Right ventricle myocardium superior (tissue), 1 donor: Measurements from ENCODE around the gene SAMM50. TPM values are rescaled to one million over a fixed set of nuclear protein-coding genes. Genes with fewer than 3 reads are reported as not detected.
A peak's percentile ranks its signal among the peaks of the same experiment; 100 is the strongest.

Experiments
- ATAC-seq: fragments of 200-7000 bp; cut with Tn5 transposase; one replicate; pipeline ENCODE4 v1.9.1; 2020; ENCODE audit warnings: mild to moderate bottlenecking; ENCODE audit not compliant: poor library complexity
- DNase-seq: peaks from one replicate; pipeline ENCODE4 v3.0.0-alpha.2; 2020
- intact Hi-C: fragments of 100-400 bp; cut with DNase I; formaldehyde crosslinking; loops from one replicate; pipeline ENCODE4 v1.11.2; 2022
- total RNA-seq: library from RNA; stranded (reverse); fragmentation: NEBNext Ultra II Directional; extraction: Animal tissue kit (Norgen Biotek cat#: 25700); gene quantifications from one replicate; pipeline ENCODE4 v1.2.1, GENCODE V29; 2021
- donor health status: DM: no; HTN: yes; CAD: no; lungs with severe emphysema.

SAMM50 gene
- total RNA-seq, 1 donor from 2014 or later, result 78.0 TPM

DNA sequence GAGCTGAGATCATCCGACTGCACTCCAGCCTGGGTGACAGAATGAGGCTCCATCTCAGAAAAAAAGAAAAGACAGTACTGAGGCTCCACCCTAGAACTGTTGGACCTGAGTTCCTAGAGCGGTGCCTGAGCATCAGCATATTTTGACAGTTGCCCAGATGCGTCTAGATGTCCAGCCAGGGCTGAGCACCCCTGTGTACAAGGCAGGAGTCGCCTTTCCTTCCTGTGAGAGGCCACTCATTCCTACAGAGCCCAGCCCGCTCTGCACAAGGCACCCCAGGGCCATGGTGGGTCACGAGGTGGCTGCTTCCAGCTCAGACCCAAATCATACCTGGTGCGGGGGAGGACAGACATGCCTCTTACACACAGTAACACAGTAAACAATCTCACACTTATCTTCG is 15.9 kb downstream of the SAMM50 start:
- DNase-seq (no peak), ATAC-seq (no peak)
- intact Hi-C loops, result no loop called here

- no peak for DNase-seq
- no peak for ATAC-seq
Observed at GRCh38 chr22:43972931-43973462, 17.8 kb downstream of the SAMM50 start.

DNA sequence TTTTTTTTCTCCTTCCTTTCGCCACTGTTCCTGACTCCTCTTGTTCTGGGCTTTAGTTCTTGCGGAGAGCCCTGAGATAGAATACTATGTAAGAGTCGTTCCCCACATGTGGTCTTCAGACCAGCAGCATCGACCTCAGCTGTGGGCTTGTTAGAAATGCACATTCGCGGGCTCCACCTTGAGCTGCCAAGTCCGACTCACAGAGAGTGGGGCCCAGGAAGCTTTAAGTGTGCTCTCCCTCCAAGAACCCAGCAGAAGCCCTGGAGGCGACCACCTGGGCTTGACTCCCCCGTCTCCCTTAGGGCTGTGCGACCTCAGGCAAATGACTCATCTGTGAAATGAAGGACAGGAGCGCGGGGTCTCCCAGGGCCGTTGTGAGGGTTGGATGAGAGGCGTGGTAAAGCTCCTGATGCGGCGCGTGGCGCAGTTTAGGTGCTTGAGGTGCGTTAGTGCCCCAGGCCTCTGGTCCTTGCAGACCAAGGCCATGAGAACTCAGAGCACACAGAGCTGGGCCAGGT is 18.8 kb downstream of the SAMM50 start:
- intact Hi-C loops, result no loop called here
- no peak for DNase-seq
- no peak for ATAC-seq

More at GRCh38 chr22:43972931-43973462, 17.8 kb downstream of the SAMM50 start:
- intact Hi-C loops, result no loop called here

GRCh38 chr22:43975041-43975440 is 19.8 kb downstream of the SAMM50 start:
- ATAC-seq, result no peak
- intact Hi-C loops, result no loop called here
- no peak for DNase-seq

DNA sequence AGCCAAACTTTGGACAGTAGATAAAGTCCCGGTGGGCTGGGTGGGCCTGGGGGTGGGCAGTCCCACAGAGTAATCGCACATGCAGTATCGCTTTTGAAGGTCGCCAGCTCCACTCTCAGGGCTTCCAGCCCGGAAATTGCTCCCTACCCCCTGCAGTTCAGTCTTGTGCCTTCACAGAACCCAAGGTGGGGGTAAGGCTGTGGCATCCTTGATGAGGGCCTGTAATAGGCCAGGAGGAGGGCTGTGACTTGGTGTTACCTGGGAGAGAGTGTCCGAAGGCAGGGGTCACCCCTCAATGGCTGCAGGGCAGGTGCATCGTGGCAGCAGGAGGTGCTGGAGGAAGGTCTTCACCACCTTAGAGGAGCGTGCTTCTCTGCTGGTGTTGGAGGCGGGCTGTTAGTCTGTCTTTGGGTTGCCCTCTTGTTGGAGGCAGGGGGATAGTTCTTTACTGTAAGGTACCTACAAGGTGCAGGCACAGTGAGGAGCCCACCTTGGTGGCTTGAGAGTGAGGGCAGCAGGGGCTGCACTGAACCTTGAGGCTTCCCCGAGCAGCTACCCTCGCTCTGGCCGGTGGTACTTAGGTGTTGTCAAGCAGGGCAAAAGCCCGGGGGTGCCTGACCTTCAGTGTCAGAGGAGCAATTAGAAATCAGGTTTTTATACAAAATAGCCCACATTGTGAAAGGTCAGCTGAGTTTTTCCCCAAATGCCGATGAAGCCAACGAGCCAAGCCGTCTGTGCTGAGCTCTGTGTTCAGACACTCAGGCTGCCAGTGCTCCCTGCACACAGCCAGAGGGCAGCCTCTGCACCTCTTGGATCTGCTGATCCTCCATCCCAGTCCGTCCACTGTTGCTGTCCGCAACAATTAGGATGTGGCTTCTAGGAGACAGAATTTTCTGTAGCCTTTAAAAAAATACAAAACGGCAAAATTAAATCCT is 21.9 kb downstream of the SAMM50 start:
- ATAC-seq (no peak), DNase-seq (no peak)
- intact Hi-C loops, result no loop called here

- ATAC-seq (no peak), DNase-seq (no peak)
- intact Hi-C loops, result no loop called here
Observed at GRCh38 chr22:43978558-43978957, 23.3 kb downstream of the SAMM50 start.

DNA sequence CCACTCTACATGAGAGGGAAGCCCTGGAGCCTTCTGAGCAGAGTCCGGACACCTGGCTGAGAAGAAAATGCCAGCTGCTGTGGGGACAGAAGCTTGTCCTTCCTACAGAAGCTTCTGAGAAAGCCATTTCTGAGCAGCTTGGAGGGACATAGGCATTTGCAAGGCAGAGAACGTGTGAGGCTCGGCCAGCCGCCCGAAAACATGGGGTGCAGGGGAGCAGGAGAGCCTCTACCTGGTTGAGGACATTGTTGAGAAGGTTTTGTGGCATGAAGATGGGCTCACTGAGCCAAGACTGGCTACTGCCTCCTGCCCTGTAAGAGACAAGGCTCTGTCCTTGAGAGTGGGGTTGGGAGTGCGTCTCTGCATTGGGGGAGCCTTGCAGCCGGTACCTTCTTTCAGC is 25.3 kb downstream of the SAMM50 start:
- intact Hi-C loops, result no loop called here
- ATAC-seq, result no peak
- DNase-seq, result no peak

- intact Hi-C loops, result no loop called here
- ATAC-seq, result no peak
- DNase-seq, result no peak
Observed at GRCh38 chr22:43980996-43981395, 25.8 kb downstream of the SAMM50 start.

DNA sequence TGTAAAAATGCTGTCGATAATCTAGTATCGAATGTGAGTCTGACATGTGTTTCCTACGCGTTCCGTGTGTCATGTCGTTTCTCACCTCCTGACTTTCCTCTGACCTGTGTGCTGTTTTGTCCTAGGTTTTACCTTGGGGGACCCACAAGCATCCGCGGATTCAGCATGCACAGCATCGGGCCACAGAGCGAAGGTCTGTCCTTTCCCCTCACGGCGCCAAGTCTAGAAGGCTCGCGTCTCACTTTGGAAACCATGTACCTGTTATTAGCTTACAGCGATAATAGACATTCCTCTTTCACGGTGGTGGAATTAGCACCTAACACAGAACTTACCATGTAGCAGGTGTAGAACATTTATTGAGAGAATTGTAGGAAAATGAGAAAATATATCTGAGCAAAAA is 28.6 kb downstream of the SAMM50 start:
- intact Hi-C loops, result no loop called here
- DNase-seq (no peak), ATAC-seq (no peak)

GRCh38 chr22:43985532-43985931 is 30.3 kb downstream of the SAMM50 start:
- no peak for DNase-seq
- intact Hi-C loops, result no loop called here
- no peak for ATAC-seq

- intact Hi-C loops, result no loop called here
- DNase-seq (no peak), ATAC-seq (no peak)
Observed at GRCh38 chr22:43988116-43988820, 33.0 kb downstream of the SAMM50 start.

DNA sequence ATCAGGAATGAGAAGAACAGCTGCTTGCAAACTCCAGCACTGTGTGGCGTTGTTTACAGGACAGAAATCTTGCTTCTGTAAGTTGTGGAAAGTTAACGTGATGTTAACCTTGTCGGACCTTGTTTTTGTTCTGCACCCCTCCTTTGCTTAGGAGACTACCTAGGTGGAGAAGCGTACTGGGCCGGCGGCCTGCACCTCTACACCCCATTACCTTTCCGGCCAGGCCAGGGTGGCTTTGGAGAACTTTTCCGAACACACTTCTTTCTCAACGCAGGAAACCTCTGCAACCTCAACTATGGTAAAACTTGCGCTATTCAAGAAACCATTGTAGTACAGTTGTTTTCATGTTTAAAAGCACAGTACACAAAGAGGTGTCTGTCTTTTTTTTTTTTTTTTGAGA is 33.7 kb downstream of the SAMM50 start:
- ATAC-seq (no peak), DNase-seq (no peak)
- intact Hi-C loops, result no loop called here

DNA sequence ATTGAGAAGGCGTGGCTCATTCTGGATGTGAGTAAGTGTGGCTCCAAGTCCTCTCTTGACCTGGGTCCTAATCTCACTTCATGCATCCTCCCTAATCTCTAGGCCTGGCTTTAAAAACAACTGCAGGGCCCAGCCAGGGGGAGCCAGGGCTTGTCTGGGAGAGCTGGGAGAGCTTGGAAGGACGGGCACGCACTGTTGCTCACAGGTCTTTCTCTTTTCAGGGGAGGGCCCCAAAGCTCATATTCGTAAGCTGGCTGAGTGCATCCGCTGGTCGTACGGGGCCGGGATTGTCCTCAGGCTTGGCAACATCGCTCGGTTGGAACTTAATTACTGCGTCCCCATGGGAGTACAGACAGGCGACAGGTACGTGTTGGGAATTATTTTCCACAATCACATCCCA is 34.8 kb downstream of the SAMM50 start:
- DNase-seq (no peak), ATAC-seq (no peak)
- intact Hi-C loops, result loop anchor here (5.0 kb wide), 2 partner anchors 97 to 637 kb away; no protein-coding TSS in a partner anchor

DNA sequence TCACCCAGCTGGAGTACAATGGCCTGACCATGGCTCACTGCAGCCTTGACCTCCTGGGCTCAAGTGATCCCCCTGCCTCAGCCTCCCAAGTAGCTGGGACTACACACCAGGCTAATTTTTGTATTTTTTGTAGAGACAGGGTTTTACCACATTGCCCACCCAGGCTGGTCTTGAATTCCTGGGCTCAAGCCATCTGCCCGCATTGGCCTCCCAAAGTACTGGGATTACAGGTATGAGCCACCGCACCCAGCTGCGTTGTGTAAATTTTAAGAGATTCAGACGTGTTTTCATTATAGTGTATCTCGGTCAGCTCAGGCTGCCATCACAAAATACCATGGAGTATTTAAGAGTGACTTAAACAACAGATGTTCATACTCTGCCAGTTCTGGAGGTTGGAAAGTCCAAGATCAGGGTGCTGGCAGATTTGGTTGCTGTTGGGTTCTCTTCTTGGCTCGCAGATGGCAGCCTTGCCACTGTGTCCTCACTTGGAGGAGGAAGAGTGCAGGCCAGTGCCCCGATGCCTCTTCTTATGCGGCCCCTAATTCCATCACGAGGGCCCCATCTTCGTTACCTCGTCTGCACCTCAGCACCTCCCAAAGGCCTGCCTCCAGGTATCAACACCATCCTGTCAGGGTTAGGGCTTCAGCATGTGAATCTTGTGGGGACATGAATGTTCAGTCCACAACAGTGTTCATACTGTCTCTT is 36.2 kb downstream of the SAMM50 start:
- DNase-seq (no peak), ATAC-seq (no peak)
- intact Hi-C loops, result loop anchor here (5.0 kb wide), 2 partner anchors 96 to 636 kb away; no protein-coding TSS in a partner anchor

DNA sequence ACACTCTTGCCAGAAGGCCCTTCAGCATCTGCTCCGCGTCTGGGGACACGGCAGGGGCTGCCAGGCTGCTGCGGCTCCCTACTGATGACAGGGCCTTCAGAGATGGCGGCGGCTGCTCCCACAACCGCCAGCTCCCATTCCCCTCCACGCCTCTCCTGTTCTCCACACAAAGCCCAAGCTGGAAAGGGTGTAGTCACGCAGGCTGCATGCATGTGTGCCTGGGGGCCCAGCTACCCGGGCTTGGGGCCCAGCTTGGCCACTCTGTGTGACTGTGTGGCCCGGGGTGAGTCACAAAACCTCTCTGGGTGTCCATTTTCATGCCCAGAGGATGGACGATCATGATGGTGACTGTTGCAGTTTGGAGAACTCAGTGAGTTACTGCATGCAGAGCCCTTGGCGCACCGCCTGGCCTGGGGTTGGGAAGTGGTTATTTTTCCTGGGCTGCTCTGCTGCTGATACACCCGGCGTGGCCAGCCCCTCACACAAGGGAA is 37.1 kb downstream of the SAMM50 start:
- DNase-seq (no peak), ATAC-seq (peak; percentile 4)
- intact Hi-C loops, result loop anchor here (5.0 kb wide), 2 partner anchors 95 to 635 kb away; no protein-coding TSS in a partner anchor

GRCh38 chr22:43993072-43993760 is 38.0 kb downstream of the SAMM50 start:
- intact Hi-C loops, result loop anchor here (5.0 kb wide), 2 partner anchors 94 to 634 kb away; no protein-coding TSS in a partner anchor
- DNase-seq, result peak; percentile 73

DNA sequence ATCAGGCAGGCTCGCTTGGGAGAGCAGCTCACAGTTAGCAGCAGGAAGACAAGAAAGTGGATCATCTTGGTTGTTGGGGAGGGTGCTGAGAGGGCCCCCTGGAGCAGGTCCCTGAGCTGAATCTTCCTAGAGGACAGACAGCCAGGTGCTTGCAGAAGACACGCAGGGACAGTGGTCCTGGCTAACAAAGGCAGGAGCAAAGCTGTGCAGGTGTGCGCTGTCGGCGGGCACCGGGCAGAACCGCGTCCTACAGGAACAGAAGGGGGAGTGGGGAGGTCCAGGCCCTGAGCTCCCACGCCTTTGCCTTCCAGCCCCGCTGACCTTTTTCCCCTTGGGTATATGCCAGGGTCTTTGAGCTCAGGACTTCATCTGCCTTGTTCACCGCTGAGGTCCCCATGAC is 38.8 kb downstream of the SAMM50 start:
- intact Hi-C loops, result loop anchor here (5.0 kb wide), 2 partner anchors 93 to 633 kb away; no protein-coding TSS in a partner anchor
- DNase-seq, result no peak

More at GRCh38 chr22:43993072-43993760, 38.0 kb downstream of the SAMM50 start:
- peak; percentile 78 for ATAC-seq

GRCh38 chr22:43994416-43994815 is 39.2 kb downstream of the SAMM50 start:
- intact Hi-C loops, result loop anchor here (5.0 kb wide), 2 partner anchors 93 to 633 kb away; no protein-coding TSS in a partner anchor
- ATAC-seq, result no peak
- no peak for DNase-seq

More for the DNA sequence above, 38.8 kb downstream of the SAMM50 start:
- peak; percentile 16 for ATAC-seq
